Gastroesophageal sphincter (tissue), 4 donors: ENCODE data around the gene EXOC3L2. TPM values are rescaled to one million over a fixed set of nuclear protein-coding genes. Genes with fewer than 3 reads are reported as not detected.
A peak's percentile ranks its signal among the peaks of the same experiment; 100 is the strongest.

Source experiments
- ATAC-seq: fragments of 150-250 bp; one replicate; pipeline ENCODE4 v1.9.1; 2016; ENCODE audit warnings: mild to moderate bottlenecking, moderate library complexity
- H3K27ac ChIP-seq, 4 donors: fragments of 200-600 bp; sonication (generic) in 3 of 4; 1 replicate in 3 of 4; 2 replicates in 1 of 4; pipeline ENCODE4 v1.5.1; 2016 to 2019
- H3K27me3 ChIP-seq: fragments of 200-600 bp; sonication (generic); one replicate; pipeline ENCODE4 v1.5.1; 2019
- H3K36me3 ChIP-seq, 2 donors: fragments of 200-600 bp; sonication (generic); one replicate each; pipeline ENCODE4 v1.5.1; 2019; ENCODE audit warnings: control low read depth in 1 of 2
- H3K4me1 ChIP-seq, 3 donors: fragments of 200-600 bp; sonication (generic); 1 replicate in 2 of 3; 2 replicates in 1 of 3; pipeline ENCODE4 v1.5.1; 2016 to 2019; ENCODE audit warnings: control low read depth in 2 of 3
- H3K4me3 ChIP-seq, 2 donors: fragments of 200-600 bp; sonication (generic); one replicate each; pipeline ENCODE4 v1.5.1; 2019; ENCODE audit warnings: mild to moderate bottlenecking in 1 of 2, moderate library complexity in 1 of 2
- H3K9me3 ChIP-seq, 3 donors: fragments of 200-600 bp; sonication (generic); one replicate each; pipeline ENCODE4 v1.5.1; 2017 to 2019; ENCODE audit warnings: control low read depth in 2 of 3
- CTCF ChIP-seq, 4 experiments: fragments of 200-600 bp in 2 of 4; fragments of 450-650 bp in 2 of 4; sonication (generic) in 1 of 4; IDR thresholded peaks; one replicate each; pipeline ENCODE4 v1.5.1; 2017 to 2019; ENCODE audit warnings: antibody characterized with exemption in 4 of 4, mild to moderate bottlenecking in 2 of 4, moderate library complexity in 2 of 4
- EP300 ChIP-seq: sonication (generic); formaldehyde crosslinking; IDR thresholded peaks from one replicate; pipeline ENCODE4 v1.6.1; 2017; ENCODE audit warnings: antibody characterized with exemption, mild to moderate bottlenecking
- POLR2A ChIP-seq, 2 donors: fragments of 450-650 bp; IDR thresholded peaks; one replicate each; pipeline ENCODE4 v1.6.1; 2017; ENCODE audit warnings: antibody characterized with exemption in 2 of 2, mild to moderate bottlenecking in 2 of 2, moderate library complexity in 1 of 2
- POLR2AphosphoS5 ChIP-seq: sonication (generic); formaldehyde crosslinking; IDR thresholded peaks from one replicate; pipeline ENCODE4 v1.6.1; 2017; ENCODE audit warnings: antibody characterized with exemption
- WGBS, 2 donors: methylation state at CpG; one replicate each; pipeline ENCODE4 v1.1.5; 2018; ENCODE audit warnings: low coverage in 1 of 2; 5-methylcytosine and 5-hydroxymethylcytosine counted together
- total RNA-seq, 4 donors: library from RNA; depleted of rRNA; stranded (reverse); fragments of >200 nt; gene quantifications; one replicate each; pipeline ENCODE4 v1.1.0, GENCODE V29; 2016

Gene EXOC3L2
- total RNA-seq, 4 donors from 2014 or later, result 1.2 to 2.9 (median 2.0) TPM

GRCh38 chr19:45218426-45218825 is 26.8 kb downstream of the EXOC3L2 start:
- 58 to 64% methylated on average over 2 to 4 of the region's 4 CpGs for WGBS, 2 donors
- TF ChIP-seq CTCF (IDR thresholded peaks at IDR 0.05), result no peak
- no peak for TF ChIP-seq POLR2AphosphoS5
- no peak for TF ChIP-seq POLR2A (IDR thresholded peaks at IDR 0.05)
- no peak for TF ChIP-seq EP300
- peaks cover 86% of the 10 kb centered on the region for H3K27me3 ChIP-seq
- H3K36me3 ChIP-seq, result no peaks in the 10 kb centered on the region
- no peak overlapping the region for H3K4me3 ChIP-seq
- H3K27ac ChIP-seq, result no peak overlapping the region
- peaks cover 0 to 19% (median 5%) of the 10 kb centered on the region in 3 donors for H3K4me1 ChIP-seq
- no peaks in the 10 kb centered on the region for H3K9me3 ChIP-seq
- ATAC-seq, result no peak

GRCh38 chr19:45217957-45218334 is 27.3 kb downstream of the EXOC3L2 start:
- WGBS, 2 donors, result 20 to 23% methylated on average over 7 to 8 of the region's 14 CpGs
- Histone ChIP-seq H3K27ac (no peak overlapping the region), H3K36me3 (no peaks in the 10 kb centered on the region), H3K9me3 (no peaks in the 10 kb centered on the region), H3K4me1 (peaks cover 0 to 19% (median 5%) of the 10 kb centered on the region in 3 donors), H3K4me3 (no peak overlapping the region), H3K27me3 (peaks cover 86% of the 10 kb centered on the region)
- TF ChIP-seq POLR2AphosphoS5 (no peak), CTCF (IDR thresholded peaks at IDR 0.05) (no peak), POLR2A (IDR thresholded peaks at IDR 0.05) (no peak), EP300 (no peak)
- no peak for ATAC-seq

GRCh38 chr19:45217193-45217956 is 27.8 kb downstream of the EXOC3L2 start:
- 14 to 33% methylated on average over 6 to 9 of the region's 46 CpGs for WGBS, 2 donors
- H3K27me3 ChIP-seq, result peaks cover 87% of the 10 kb centered on the region
- ATAC-seq, result no peak
- no peak overlapping the region for H3K4me3 ChIP-seq
- H3K4me1 ChIP-seq, result peaks cover 0 to 19% (median 5%) of the 10 kb centered on the region in 3 donors
- H3K27ac ChIP-seq, result no peak overlapping the region
- H3K9me3 ChIP-seq, result no peaks in the 10 kb centered on the region
- H3K36me3 ChIP-seq, result no peaks in the 10 kb centered on the region
- TF ChIP-seq EP300 (no peak), CTCF (IDR thresholded peaks at IDR 0.05) (no peak), POLR2A (IDR thresholded peaks at IDR 0.05) (no peak), POLR2AphosphoS5 (no peak)

- Histone ChIP-seq H3K27ac (no peak overlapping the region), H3K4me1 (peaks cover 0 to 25% (median 5%) of the 10 kb centered on the region in 3 donors), H3K9me3 (no peaks in the 10 kb centered on the region), H3K36me3 (no peaks in the 10 kb centered on the region), H3K4me3 (no peak overlapping the region), H3K27me3 (peaks cover 90% of the 10 kb centered on the region)
- WGBS, 2 donors, result 55 to 66% methylated on average over 2 to 6 of the region's 6 CpGs
- TF ChIP-seq POLR2A (IDR thresholded peaks at IDR 0.05) (no peak), POLR2AphosphoS5 (no peak)
- ATAC-seq, result no peak
Observed at GRCh38 chr19:45216667-45217066, 28.5 kb downstream of the EXOC3L2 start.

- ATAC-seq, result peak; percentile 20
- no peaks in the 10 kb centered on the region for H3K36me3 ChIP-seq
- 9 to 23% methylated on average over 6 to 10 of the region's 35 CpGs for WGBS, 2 donors
Observed at GRCh38 chr19:45215391-45216191, 29.6 kb downstream of the EXOC3L2 start.

More at GRCh38 chr19:45215391-45216191, 29.6 kb downstream of the EXOC3L2 start:
- H3K27me3 ChIP-seq, result peaks cover 90% of the 10 kb centered on the region
- H3K4me3 ChIP-seq, result no peak overlapping the region
- H3K4me1 ChIP-seq, result peaks cover 0 to 27% (median 5%) of the 10 kb centered on the region in 3 donors
- peak overlapping the region in 1 of 4 donors; percentile 8 for H3K27ac ChIP-seq
- no peak for TF ChIP-seq POLR2A (IDR thresholded peaks at IDR 0.05)
- TF ChIP-seq CTCF (IDR thresholded peaks at IDR 0.05), result no peak
- no peak for TF ChIP-seq EP300
- TF ChIP-seq POLR2AphosphoS5, result no peak
- no peaks in the 10 kb centered on the region for H3K9me3 ChIP-seq
